ENCODE measurements around the gene PRKN. TPM values are rescaled to one million over a fixed set of nuclear protein-coding genes. Genes with fewer than 3 reads are reported as not detected.

The PRKN gene
- total RNA-seq, 1 donor from 2014 or later: 1.2 TPM

- Histone ChIP-seq H3K4me3 (ENCODE audit: low read depth, low read length) (no peak overlapping the region), H3K36me3 (ENCODE audit: control insufficient read depth, insufficient read depth, low read length) (no peaks in the 10 kb centered on the region), H3K27me3 (ENCODE audit: control insufficient read depth, insufficient read depth, low read length) (no peaks in the 10 kb centered on the region)
- TF ChIP-seq CTCF (IDR thresholded peaks at IDR 0.05; ENCODE audit: insufficient read depth, low read length, poor library complexity, severe bottlenecking): no peak
- no peak for DNase-seq (ENCODE audit: low read depth)
These were observed 1200.8 kb downstream of the PRKN start for GRCh38 chr6:161526794-161527193.

- Histone ChIP-seq H3K27me3 (ENCODE audit: control insufficient read depth, insufficient read depth, low read length) (no peaks in the 10 kb centered on the region), H3K36me3 (ENCODE audit: control insufficient read depth, insufficient read depth, low read length) (no peaks in the 10 kb centered on the region), H3K4me3 (ENCODE audit: low read depth, low read length) (no peak overlapping the region)
- TF ChIP-seq CTCF (IDR thresholded peaks at IDR 0.05; ENCODE audit: insufficient read depth, low read length, poor library complexity, severe bottlenecking): no peak
- no peak for DNase-seq (ENCODE audit: low read depth)
These were observed 1204.2 kb downstream of the PRKN start for GRCh38 chr6:161523362-161523761.

- no peak for DNase-seq (ENCODE audit: low read depth)
- Histone ChIP-seq H3K27me3 (ENCODE audit: control insufficient read depth, insufficient read depth, low read length) (no peaks in the 10 kb centered on the region), H3K4me3 (ENCODE audit: low read depth, low read length) (no peak overlapping the region), H3K36me3 (ENCODE audit: control insufficient read depth, insufficient read depth, low read length) (no peaks in the 10 kb centered on the region)
- no peak for TF ChIP-seq CTCF (IDR thresholded peaks at IDR 0.05; ENCODE audit: insufficient read depth, low read length, poor library complexity, severe bottlenecking)
These were observed 1205.3 kb downstream of the PRKN start for GRCh38 chr6:161522276-161522675.

GRCh38 chr6:161511447-161512095 is 1216.0 kb downstream of the PRKN start:
- DNase-seq (ENCODE audit: low read depth): no peak

GRCh38 chr6:161508341-161508740 is 1219.2 kb downstream of the PRKN start:
- Histone ChIP-seq H3K27me3 (ENCODE audit: control insufficient read depth, insufficient read depth, low read length) (no peaks in the 10 kb centered on the region), H3K36me3 (ENCODE audit: control insufficient read depth, insufficient read depth, low read length) (no peaks in the 10 kb centered on the region), H3K4me3 (ENCODE audit: low read depth, low read length) (no peak overlapping the region)
- TF ChIP-seq CTCF (IDR thresholded peaks at IDR 0.05; ENCODE audit: insufficient read depth, low read length, poor library complexity, severe bottlenecking): no peak
- DNase-seq (ENCODE audit: low read depth): no peak

More at GRCh38 chr6:161511447-161512095, 1216.0 kb downstream of the PRKN start:
- Histone ChIP-seq H3K36me3 (ENCODE audit: control insufficient read depth, insufficient read depth, low read length) (no peaks in the 10 kb centered on the region), H3K4me3 (ENCODE audit: low read depth, low read length) (no peak overlapping the region), H3K27me3 (ENCODE audit: control insufficient read depth, insufficient read depth, low read length) (no peaks in the 10 kb centered on the region)
- TF ChIP-seq CTCF (IDR thresholded peaks at IDR 0.05; ENCODE audit: insufficient read depth, low read length, poor library complexity, severe bottlenecking): no peak

- TF ChIP-seq CTCF (IDR thresholded peaks at IDR 0.05; ENCODE audit: insufficient read depth, low read length, poor library complexity, severe bottlenecking): no peak
- no peak for DNase-seq (ENCODE audit: low read depth)
- Histone ChIP-seq H3K4me3 (ENCODE audit: low read depth, low read length) (no peak overlapping the region), H3K27me3 (ENCODE audit: control insufficient read depth, insufficient read depth, low read length) (no peaks in the 10 kb centered on the region), H3K36me3 (ENCODE audit: control insufficient read depth, insufficient read depth, low read length) (no peaks in the 10 kb centered on the region)
These were observed 1220.2 kb downstream of the PRKN start for GRCh38 chr6:161507375-161507774.

All from kidney epithelial cell (primary cell).